ENCODE results near the gene LPP. TPM values are rescaled to one million over a fixed set of nuclear protein-coding genes. Genes with fewer than 3 reads are reported as not detected.
A peak's percentile ranks its signal among the peaks of the same experiment; 100 is the strongest.

Gene LPP
- total and polyA plus RNA-seq, 2 of the 13 experiments (the other 11 are each of a cell fraction or from before 2014, with no cell fraction given) = 19.2 to 29.9 TPM

GRCh38 chr3:188392076-188392475 lies 238.1 kb downstream of the LPP start:
- Histone ChIP-seq H3K79me2 (ENCODE audit: insufficient read depth, low read length) (peaks cover 9% of the 10 kb centered on the region), H3K9me3 (ENCODE audit: low read length) (no peaks in the 10 kb centered on the region), H3K9ac (ENCODE audit: insufficient read depth, low read depth, low read length) (no peak overlapping the region), H4K20me1 (ENCODE audit: insufficient read depth, low read length) (no peaks in the 10 kb centered on the region), H3K4me2 (ENCODE audit: low read depth, low read length) (no peak overlapping the region), H3K4me3 (replicated peaks in 1 of 3; ENCODE audit: insufficient read depth in 1 of 3, low read depth in 2 of 3, low read length in 3 of 3) (no peak overlapping the region), H3K4me1 (ENCODE audit: insufficient read depth, low read length) (peaks cover 53% of the 10 kb centered on the region), H3K27ac (ENCODE audit: extremely low read length, insufficient read depth, low read length) (no peak overlapping the region), H3K27me3 (ENCODE audit: control insufficient read depth in 1 of 2, insufficient read depth in 2 of 2, low read length in 2 of 2) (no peaks in the 10 kb centered on the region), H2AFZ (ENCODE audit: low read length) (no peak overlapping the region), H3K36me3 (replicated peaks in 1 of 2; ENCODE audit: control insufficient read depth in 1 of 2, insufficient read depth in 2 of 2, low read length in 2 of 2) (no peaks in the 10 kb centered on the region)
- ChIA-PET CTCF (ENCODE audit: low intra/inter-chr PET ratio, low total read pairs) (no interaction called here), POLR2A (no interaction called here)
- FAIRE-seq (no peak), DNase-seq (ENCODE audit: low spot score) (no peak), ATAC-seq (no peak)
- no TSS peak for BruUV-seq (replicated peaks)
- 94% methylated on average over 4 of the region's 4 CpGs for WGBS (ENCODE audit: low lambda C conversion rate)
- in situ Hi-C loops (cut with HindIII; ENCODE audit: extremely low pct_ligation_motif_present, low pct_unique_long_range_greater_than_20kb) = no loop called here
- intact Hi-C loops (cut with micrococcal nuclease; ENCODE audit: unreplicated experiment) = no loop called here
- no peak for TF ChIP-seq RFXANK (CRISPR knock-in tag; IDR thresholded peaks at IDR 0.05)
- no peak for TF ChIP-seq SNAPC5 (CRISPR knock-in tag; IDR thresholded peaks at IDR 0.05; ENCODE audit: borderline replicate concordance)

GRCh38 chr3:188394623-188395022 lies 240.7 kb downstream of the LPP start:
- TF ChIP-seq ZFP1 (CRISPR knock-in tag; IDR thresholded peaks at IDR 0.05) (no peak), EHMT2 (IDR thresholded peaks at IDR 0.05; ENCODE audit: borderline replicate concordance, low read depth, low read length) (no peak), HNRNPUL1 (IDR thresholded peaks at IDR 0.05; ENCODE audit: low read depth, low read length) (peak; percentile 41; the same call in 1 of the 2 replicates), RBFOX2 (IDR thresholded peaks at IDR 0.05; ENCODE audit: low read depth, low read length) (no peak)
- H3K79me2 ChIP-seq (ENCODE audit: insufficient read depth, low read length) = peaks cover 9% of the 10 kb centered on the region
- no peaks in the 10 kb centered on the region; a peak in 1 of 5 replicates for H3K36me3 ChIP-seq (replicated peaks in 1 of 2; ENCODE audit: control insufficient read depth in 1 of 2, insufficient read depth in 2 of 2, low read length in 2 of 2)
- no peak overlapping the region for H3K9ac ChIP-seq (ENCODE audit: insufficient read depth, low read depth, low read length)
- ATAC-seq = no peak
- BruUV-seq (replicated peaks) = no TSS peak
- H3K27ac ChIP-seq (ENCODE audit: extremely low read length, insufficient read depth, low read length) = no peak overlapping the region
- H3K4me1 ChIP-seq (ENCODE audit: insufficient read depth, low read length) = peaks cover 56% of the 10 kb centered on the region
- WGBS (ENCODE audit: low lambda C conversion rate) = 19% methylated on average over 1 of the region's 1 CpG
- intact Hi-C loops (cut with micrococcal nuclease; ENCODE audit: unreplicated experiment) (no loop called here), in situ Hi-C loops (cut with HindIII; ENCODE audit: extremely low pct_ligation_motif_present, low pct_unique_long_range_greater_than_20kb) (no loop called here)
- no peak for FAIRE-seq
- no peak overlapping the region; a peak in 1 of 6 replicates for H3K4me3 ChIP-seq (replicated peaks in 1 of 3; ENCODE audit: insufficient read depth in 1 of 3, low read depth in 2 of 3, low read length in 3 of 3)
- DNase-seq (ENCODE audit: low spot score) = no peak
- peak overlapping the region; percentile 37; the same call in 1 of the 2 replicates for H3K4me2 ChIP-seq (ENCODE audit: low read depth, low read length)
- no peaks in the 10 kb centered on the region for H3K27me3 ChIP-seq (ENCODE audit: control insufficient read depth in 1 of 2, insufficient read depth in 2 of 2, low read length in 2 of 2)
- no peaks in the 10 kb centered on the region for H4K20me1 ChIP-seq (ENCODE audit: insufficient read depth, low read length)
- H3K9me3 ChIP-seq (ENCODE audit: low read length) = no peaks in the 10 kb centered on the region
- H2AFZ ChIP-seq (ENCODE audit: low read length) = no peak overlapping the region
- ChIA-PET CTCF (ENCODE audit: low intra/inter-chr PET ratio, low total read pairs) (no interaction called here), POLR2A (no interaction called here)
